OCI-LY3 (cell line): Measurements from ENCODE around the gene ENPP1.

ENCODE experiments used
- H2AFZ ChIP-seq: fragments of 200-600, 300-600 bp; shearing (Covaris generic); 2 replicates; pipeline ENCODE4 v1.6.0; 2014; ENCODE audit warnings: antibody characterized with exemption, low read depth, low read length
- H3K27ac ChIP-seq: fragments of 200-600, 300-600 bp; sonication (generic); 2 replicates; pipeline ENCODE4 v1.5.1; 2014; ENCODE audit warnings: mild to moderate bottlenecking, low read length, moderate library complexity, mixed read lengths
- H3K27me3 ChIP-seq: fragments of 200-600, 300-600 bp; sonication (generic); 2 replicates; pipeline ENCODE4 v1.6.1; 2014; ENCODE audit warnings: low read depth, low read length, mixed read lengths
- H3K36me3 ChIP-seq: fragments of 200-600, 300-600 bp; sonication (generic); replicated peaks from 2 replicates; pipeline ENCODE3; 2014; ENCODE audit warnings: low read depth, low read length, mixed read lengths
- H3K4me1 ChIP-seq: fragments of 300-600, 200-600 bp; sonication (generic); 2 replicates; pipeline ENCODE4 v1.6.1; 2014; ENCODE audit warnings: low read length, mixed read lengths
- H3K4me2 ChIP-seq: fragments of 200-600, 300-600 bp; sonication (generic); 2 replicates; pipeline ENCODE4 v1.6.1; 2014; ENCODE audit warnings: low read length, mixed read lengths
- H3K4me3 ChIP-seq: fragments of 300-600, 200-600 bp; sonication (generic); 2 replicates; pipeline ENCODE4 v1.5.1; 2014; ENCODE audit warnings: antibody characterized with exemption, mild to moderate bottlenecking, low read length, moderate library complexity
- H3K79me2 ChIP-seq: fragments of 300-600, 200-600 bp; shearing (Covaris generic); 2 replicates; pipeline ENCODE4 v1.6.1; 2014; ENCODE audit warnings: mild to moderate bottlenecking, low read length, mixed read lengths
- H3K9ac ChIP-seq: fragments of 300-600, 200-600 bp; shearing (Covaris generic); 2 replicates; pipeline ENCODE4 v1.6.0; 2014; ENCODE audit warnings: mild to moderate bottlenecking, low read length, moderate library complexity
- H3K9me3 ChIP-seq: fragments of 200-600, 300-600 bp; shearing (Covaris generic); 2 replicates; pipeline ENCODE4 v1.6.1; 2014; ENCODE audit warnings: low read length, mixed read lengths; ENCODE audit not compliant: insufficient read depth
- H4K20me1 ChIP-seq: fragments of 200-600, 300-600 bp; sonication (generic); 2 replicates; pipeline ENCODE4 v1.6.1; 2016; ENCODE audit warnings: low read length, mixed read lengths; ENCODE audit not compliant: insufficient read depth
- CTCF ChIP-seq: fragments of 200-600, 300-600 bp; sonication (generic); IDR thresholded peaks from 2 replicates; pipeline ENCODE4 v1.5.1; 2014; ENCODE audit warnings: antibody characterized with exemption, low read length, low read depth
- EZH2phosphoT487 ChIP-seq: fragments of 200-600 bp; shearing (Covaris generic); IDR thresholded peaks from 2 replicates; pipeline ENCODE4 v1.6.1; 2018; ENCODE audit warnings: antibody characterized with exemption, mixed run types, low read depth

Gene ENPP1

GRCh38 chr6:131832363-131832762 is 24.5 kb downstream of the ENPP1 start:
- Histone ChIP-seq H3K4me2 (no peak overlapping the region), H2AFZ (no peak overlapping the region), H3K27ac (no peak overlapping the region), H3K4me3 (no peak overlapping the region), H3K9me3 (no peaks in the 10 kb centered on the region), H3K27me3 (no peaks in the 10 kb centered on the region), H4K20me1 (no peaks in the 10 kb centered on the region), H3K79me2 (no peaks in the 10 kb centered on the region), H3K4me1 (no peaks in the 10 kb centered on the region), H3K9ac (no peak overlapping the region), H3K36me3 (no peaks in the 10 kb centered on the region)
- TF ChIP-seq EZH2phosphoT487: no peak
- no peak for TF ChIP-seq CTCF

GRCh38 chr6:131838051-131838450 is 30.2 kb downstream of the ENPP1 start:
- Histone ChIP-seq H4K20me1 (no peaks in the 10 kb centered on the region), H3K27ac (no peak overlapping the region)
- TF ChIP-seq CTCF (no peak), EZH2phosphoT487 (no peak)

GRCh38 chr6:131839388-131839787 is 31.6 kb downstream of the ENPP1 start:
- H3K27me3 ChIP-seq: no peaks in the 10 kb centered on the region
- no peak overlapping the region for H3K4me2 ChIP-seq
- H3K9ac ChIP-seq: no peak overlapping the region
- H3K27ac ChIP-seq: no peak overlapping the region
- no peaks in the 10 kb centered on the region for H3K36me3 ChIP-seq
- H3K79me2 ChIP-seq: no peaks in the 10 kb centered on the region
- H2AFZ ChIP-seq: no peak overlapping the region
- TF ChIP-seq EZH2phosphoT487 (no peak), CTCF (no peak)
- no peaks in the 10 kb centered on the region for H4K20me1 ChIP-seq
- no peaks in the 10 kb centered on the region for H3K9me3 ChIP-seq
- no peak overlapping the region for H3K4me3 ChIP-seq
- no peaks in the 10 kb centered on the region for H3K4me1 ChIP-seq

More at GRCh38 chr6:131838051-131838450, 30.2 kb downstream of the ENPP1 start:
- Histone ChIP-seq H3K4me1 (no peaks in the 10 kb centered on the region), H3K9me3 (no peaks in the 10 kb centered on the region), H3K4me2 (no peak overlapping the region), H2AFZ (no peak overlapping the region), H3K79me2 (no peaks in the 10 kb centered on the region), H3K36me3 (no peaks in the 10 kb centered on the region), H3K27me3 (no peaks in the 10 kb centered on the region), H3K4me3 (no peak overlapping the region), H3K9ac (no peak overlapping the region)

- Histone ChIP-seq H2AFZ (no peak overlapping the region), H3K27ac (no peak overlapping the region), H3K79me2 (no peaks in the 10 kb centered on the region), H3K4me1 (no peaks in the 10 kb centered on the region), H3K9ac (no peak overlapping the region), H3K4me3 (no peak overlapping the region), H3K4me2 (no peak overlapping the region), H3K27me3 (no peaks in the 10 kb centered on the region), H4K20me1 (no peaks in the 10 kb centered on the region), H3K9me3 (no peaks in the 10 kb centered on the region), H3K36me3 (no peaks in the 10 kb centered on the region)
- TF ChIP-seq CTCF: no peak
- TF ChIP-seq EZH2phosphoT487: no peak
Observed at GRCh38 chr6:131840441-131840840, 32.6 kb downstream of the ENPP1 start.
